T-helper 1 cell treated with Interleukin-12 subunit alpha and Interleukin-12 subunit beta and Interleukin-4 antibody, amounts not matched to agents 30 ng/mL and 1 ng/mL, for 36 hours (primary cell): ENCODE results near the gene GNG7. TPM values are rescaled to one million over a fixed set of nuclear protein-coding genes. Genes with fewer than 3 reads are reported as not detected.
"Not testable (repeated sequence)": the region's sequence is repeated elsewhere in the genome, so short reads cannot be mapped to it uniquely, and the experiment has no call there.

ENCODE experiments used
- intact Hi-C: fragments of 100-400 bp; cut with micrococcal nuclease; formaldehyde crosslinking; loops from one replicate; pipeline ENCODE4 v1.15.1; 2024
- total RNA-seq: library from RNA; stranded (reverse); gene quantifications from 2 replicates; pipeline ENCODE4 v1.2.3, GENCODE V29; 2022

Gene GNG7
- total RNA-seq, 1 donor from 2014 or later = 0.32 TPM

GRCh38 chr19:2494447-2495129 lies 207.9 kb downstream of the GNG7 start:
- intact Hi-C loops = loop anchor here (1.0 to 2.0 kb wide), 2 partner anchors 9 to 18 kb away; partner anchors contain the start of gene GADD45B

- intact Hi-C loops = loop anchor here (2.0 kb wide), 1 partner anchor 17 kb away; the partner anchor contains the start of gene GADD45B
Observed at GRCh38 chr19:2494084-2494446, 208.4 kb downstream of the GNG7 start.

GRCh38 chr19:2493448-2493847 lies 209.0 kb downstream of the GNG7 start:
- intact Hi-C loops = not testable (repeated sequence)

GRCh38 chr19:2492870-2493269 lies 209.6 kb downstream of the GNG7 start:
- intact Hi-C loops = no loop called here

- intact Hi-C loops = no loop called here
Observed at GRCh38 chr19:2491130-2491801, 211.2 kb downstream of the GNG7 start.

- intact Hi-C loops = no loop called here
Observed at GRCh38 chr19:2490659-2491058, 211.8 kb downstream of the GNG7 start.

GRCh38 chr19:2488942-2489731 lies 213.4 kb downstream of the GNG7 start:
- intact Hi-C loops = no loop called here

GRCh38 chr19:2488405-2488941 lies 214.0 kb downstream of the GNG7 start:
- intact Hi-C loops = no loop called here

GRCh38 chr19:2487842-2488241 lies 214.7 kb downstream of the GNG7 start:
- intact Hi-C loops = no loop called here

GRCh38 chr19:2487090-2487489 lies 215.4 kb downstream of the GNG7 start:
- intact Hi-C loops = no loop called here

GRCh38 chr19:2485428-2485827 lies 217.1 kb downstream of the GNG7 start:
- intact Hi-C loops = no loop called here

GRCh38 chr19:2484178-2484937 lies 218.1 kb downstream of the GNG7 start:
- intact Hi-C loops = no loop called here

- intact Hi-C loops = no loop called here
Observed at GRCh38 chr19:2483484-2484151, 218.9 kb downstream of the GNG7 start.

- intact Hi-C loops = no loop called here
Observed at GRCh38 chr19:2483084-2483483, 219.4 kb downstream of the GNG7 start.

GRCh38 chr19:2482354-2483038 lies 220.0 kb downstream of the GNG7 start:
- intact Hi-C loops = no loop called here

- intact Hi-C loops = no loop called here
Observed at GRCh38 chr19:2481466-2481865, 221.0 kb downstream of the GNG7 start.

- intact Hi-C loops = no loop called here
Observed at GRCh38 chr19:2479556-2480194, 222.8 kb downstream of the GNG7 start.

- intact Hi-C loops = loop anchor here (1.0 kb wide), 1 partner anchor 28 kb away; no protein-coding TSS in a partner anchor
Observed at GRCh38 chr19:2478756-2479555, 223.5 kb downstream of the GNG7 start.
